ENCODE data around the gene SPATA31D3.
"Not testable (repeated sequence)": the region's sequence is repeated elsewhere in the genome, so short reads cannot be mapped to it uniquely, and the experiment has no call there.

DNA sequence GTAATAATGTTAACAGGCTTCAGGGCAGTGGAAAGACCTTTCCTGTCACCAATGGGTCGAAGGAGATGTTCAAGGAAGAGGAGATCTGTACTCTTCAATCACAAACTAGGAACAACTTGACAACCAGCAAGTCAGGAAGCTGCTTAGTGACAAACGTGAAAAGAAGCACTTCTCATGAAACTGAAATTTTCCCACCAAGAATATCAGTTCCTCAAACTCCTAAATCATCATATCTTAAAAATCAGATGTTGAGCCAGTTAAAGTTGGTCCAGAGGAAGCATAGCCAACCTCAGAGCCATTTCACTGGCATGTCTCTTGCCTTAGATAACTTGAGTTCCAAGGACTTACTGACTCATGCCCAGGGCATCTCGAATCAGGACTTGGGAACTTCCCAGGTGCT, 24.8 kb upstream of the SPATA31D3 start:
- TF ChIP-seq, protein P1, sequence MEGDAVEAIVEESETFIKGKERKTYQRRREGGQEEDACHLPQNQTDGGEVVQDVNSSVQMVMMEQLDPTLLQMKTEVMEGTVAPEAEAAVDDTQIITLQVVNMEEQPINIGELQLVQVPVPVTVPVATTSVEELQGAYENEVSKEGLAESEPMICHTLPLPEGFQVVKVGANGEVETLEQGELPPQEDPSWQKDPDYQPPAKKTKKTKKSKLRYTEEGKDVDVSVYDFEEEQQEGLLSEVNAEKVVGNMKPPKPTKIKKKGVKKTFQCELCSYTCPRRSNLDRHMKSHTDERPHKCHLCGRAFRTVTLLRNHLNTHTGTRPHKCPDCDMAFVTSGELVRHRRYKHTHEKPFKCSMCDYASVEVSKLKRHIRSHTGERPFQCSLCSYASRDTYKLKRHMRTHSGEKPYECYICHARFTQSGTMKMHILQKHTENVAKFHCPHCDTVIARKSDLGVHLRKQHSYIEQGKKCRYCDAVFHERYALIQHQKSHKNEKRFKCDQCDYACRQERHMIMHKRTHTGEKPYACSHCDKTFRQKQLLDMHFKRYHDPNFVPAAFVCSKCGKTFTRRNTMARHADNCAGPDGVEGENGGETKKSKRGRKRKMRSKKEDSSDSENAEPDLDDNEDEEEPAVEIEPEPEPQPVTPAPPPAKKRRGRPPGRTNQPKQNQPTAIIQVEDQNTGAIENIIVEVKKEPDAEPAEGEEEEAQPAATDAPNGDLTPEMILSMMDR (IDR thresholded peaks at IDR 0.05): not testable (repeated sequence)
- not testable (repeated sequence) for TF ChIP-seq POLR2A (IDR thresholded peaks at IDR 0.05)
